Measurements from ENCODE around the gene HES1. TPM values are rescaled to one million over a fixed set of nuclear protein-coding genes. Genes with fewer than 3 reads are reported as not detected.

The HES1 gene
- total and polyA plus RNA-seq, 12 donors = 12.4 to 59.3 (median 33.2) TPM

GRCh38 chr3:194109192-194109863 is 26.6 kb upstream of the HES1 start:
- Histone ChIP-seq H3K4me1 (replicated peaks in 1 of 2) (no peaks in the 10 kb centered on the region), H3K27me3 (no peaks in the 10 kb centered on the region), H3K9me3 (replicated peaks in 1 of 3) (no peaks in the 10 kb centered on the region), H3K4me3 (no peak overlapping the region), H3K36me3 (replicated peaks in 1 of 2) (no peaks in the 10 kb centered on the region), H3K27ac (no peak overlapping the region)
- intact Hi-C loops (cut with DNase I) = no loop called here
- WGBS, 4 donors = 93 to 98% (median 95%) methylated on average over 3 of the region's 3 CpGs
- DNase-seq = no peak
- TF ChIP-seq CTCF (IDR thresholded peaks at IDR 0.05) (no peak), POLR2A (IDR thresholded peaks at IDR 0.05) (no peak)

GRCh38 chr3:194110483-194110882 is 25.5 kb upstream of the HES1 start:
- Histone ChIP-seq H3K27me3 (no peaks in the 10 kb centered on the region), H3K36me3 (replicated peaks in 1 of 2) (no peaks in the 10 kb centered on the region), H3K9me3 (replicated peaks in 1 of 3) (no peaks in the 10 kb centered on the region), H3K4me1 (replicated peaks in 1 of 2) (no peaks in the 10 kb centered on the region), H3K4me3 (no peak overlapping the region), H3K27ac (no peak overlapping the region)
- no peak for DNase-seq
- 85 to 89% (median 88%) methylated on average over 8 of the region's 9 CpGs for WGBS, 4 donors
- TF ChIP-seq POLR2A (IDR thresholded peaks at IDR 0.05) (no peak), CTCF (IDR thresholded peaks at IDR 0.05) (no peak)
- intact Hi-C loops (cut with DNase I) = no loop called here

GRCh38 chr3:194111336-194111735 is 24.6 kb upstream of the HES1 start:
- no peaks in the 10 kb centered on the region for H3K9me3 ChIP-seq (replicated peaks in 1 of 3)
- no peaks in the 10 kb centered on the region for H3K36me3 ChIP-seq (replicated peaks in 1 of 2)
- DNase-seq = no peak
- H3K27me3 ChIP-seq = no peaks in the 10 kb centered on the region
- 77 to 88% (median 87%) methylated on average over 4 of the region's 4 CpGs for WGBS, 4 donors
- H3K4me3 ChIP-seq = no peak overlapping the region
- H3K27ac ChIP-seq = no peak overlapping the region
- intact Hi-C loops (cut with DNase I) = no loop called here
- H3K4me1 ChIP-seq (replicated peaks in 1 of 2) = no peaks in the 10 kb centered on the region
- TF ChIP-seq POLR2A (IDR thresholded peaks at IDR 0.05) (no peak), CTCF (IDR thresholded peaks at IDR 0.05) (no peak)

- no peak for TF ChIP-seq CTCF (IDR thresholded peaks at IDR 0.05)
- no peak for TF ChIP-seq POLR2A (IDR thresholded peaks at IDR 0.05)
- no peaks in the 10 kb centered on the region for H3K4me1 ChIP-seq (replicated peaks in 1 of 2)
- H3K36me3 ChIP-seq (replicated peaks in 1 of 2) = no peaks in the 10 kb centered on the region
- no peak overlapping the region for H3K27ac ChIP-seq
- WGBS, 4 donors = 50 to 61% (median 58%) methylated on average over 8 to 9 of the region's 9 CpGs
- H3K27me3 ChIP-seq = no peaks in the 10 kb centered on the region
- no peak for DNase-seq
- H3K9me3 ChIP-seq (replicated peaks in 1 of 3) = no peaks in the 10 kb centered on the region
- intact Hi-C loops (cut with DNase I) = no loop called here
- H3K4me3 ChIP-seq = no peak overlapping the region
These were observed 23.5 kb upstream of the HES1 start for GRCh38 chr3:194112120-194113106.

All from adrenal gland (tissue), 12 donors.